Retinal pigment epithelial cell (primary cell): ENCODE results near the gene KSR2.

Source experiments
- DNase-seq: peaks from one replicate; pipeline ENCODE4 v3.0.0-alpha.2; 2010; ENCODE audit warnings: low read depth
- H3K4me3 ChIP-seq: 2 replicates; pipeline ENCODE4 v1.5.1; 2011; ENCODE audit warnings: mild to moderate bottlenecking, low read length, control low read depth, moderate library complexity
- CTCF ChIP-seq: conservative IDR thresholded peaks from 2 replicates; pipeline ENCODE4 v1.5.1; 2011; ENCODE audit warnings: low read depth, low read length, control low read depth, inconsistent platforms

The KSR2 gene

DNA sequence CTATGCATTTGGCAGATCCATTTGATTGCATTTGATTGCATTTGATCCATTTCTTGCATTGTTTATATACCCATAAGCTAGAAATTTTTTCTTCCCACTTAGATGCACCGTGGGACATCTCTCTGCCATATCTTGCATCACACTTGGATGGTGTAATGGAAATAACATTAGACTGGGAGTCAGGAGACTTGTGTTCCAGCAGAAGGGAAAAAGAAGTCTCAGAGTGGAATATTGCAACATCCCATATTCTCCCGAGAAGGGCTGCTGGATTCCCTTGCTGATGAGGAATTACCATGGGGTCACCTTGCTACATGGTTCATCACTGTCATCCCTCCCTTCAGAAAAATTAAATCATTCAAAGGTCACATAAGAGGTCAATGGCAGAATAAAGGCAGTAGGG is 78.1 kb downstream of the KSR2 start:
- H3K4me3 ChIP-seq = no peak overlapping the region
- no peak for DNase-seq
- no peak for TF ChIP-seq CTCF

DNA sequence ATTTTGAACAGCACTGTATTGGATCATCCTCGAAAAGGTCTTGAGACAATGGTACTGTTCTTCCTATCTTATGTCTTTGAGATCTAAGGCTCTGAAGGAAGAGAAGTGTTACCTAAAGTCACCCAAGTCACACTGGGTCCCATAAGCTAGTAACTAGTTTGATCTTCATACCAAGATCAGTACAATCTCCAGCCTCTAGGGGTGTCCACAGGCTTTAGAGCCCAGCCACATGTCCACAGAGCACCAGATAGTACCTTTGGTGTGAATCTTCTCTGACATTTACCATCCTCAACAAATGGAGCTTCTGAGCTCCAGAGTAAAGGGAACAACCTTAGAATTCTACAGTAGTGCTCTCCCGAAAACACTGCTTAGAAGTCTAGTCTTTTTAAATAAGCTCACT is 78.7 kb downstream of the KSR2 start:
- TF ChIP-seq CTCF = no peak
- DNase-seq = no peak
- H3K4me3 ChIP-seq = no peak overlapping the region

GRCh38 chr12:117889098-117889497 is 79.7 kb downstream of the KSR2 start:
- H3K4me3 ChIP-seq = no peak overlapping the region
- DNase-seq = no peak
- TF ChIP-seq CTCF = no peak

- no peak for DNase-seq
- no peak for TF ChIP-seq CTCF
- H3K4me3 ChIP-seq = no peak overlapping the region
Observed at GRCh38 chr12:117885211-117885610, 83.6 kb downstream of the KSR2 start.

- no peak overlapping the region for H3K4me3 ChIP-seq
- TF ChIP-seq CTCF = no peak
- no peak for DNase-seq
Observed at GRCh38 chr12:117884161-117884560, 84.6 kb downstream of the KSR2 start.

DNA sequence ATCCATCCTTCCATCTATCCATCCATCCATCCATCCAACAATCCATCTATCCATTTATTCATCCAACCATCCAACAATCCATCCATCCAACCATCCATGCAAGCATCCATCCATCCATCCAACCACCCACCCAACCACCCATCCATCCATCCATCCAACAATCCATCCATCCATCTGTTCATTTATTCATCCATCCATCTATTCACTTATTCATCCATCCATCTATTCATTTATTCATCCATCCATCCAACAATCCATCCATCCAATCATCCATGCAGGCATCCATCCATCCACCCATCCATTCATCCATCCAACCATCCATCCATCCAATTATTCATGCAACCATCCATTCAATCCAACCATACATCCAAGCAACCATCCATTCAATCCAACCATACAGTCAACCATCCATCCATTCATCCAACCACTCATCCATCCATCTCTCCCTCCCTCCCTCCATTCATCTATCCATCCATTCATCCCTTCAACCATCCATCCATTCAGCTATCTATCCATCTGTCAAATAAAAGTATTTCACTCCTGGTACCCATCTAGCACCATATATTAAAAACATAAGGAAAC is 86.1 kb downstream of the KSR2 start:
- H3K4me3 ChIP-seq = no peak overlapping the region
- TF ChIP-seq CTCF = no peak
- no peak for DNase-seq

GRCh38 chr12:117882181-117882580 is 86.6 kb downstream of the KSR2 start:
- no peak overlapping the region for H3K4me3 ChIP-seq
- TF ChIP-seq CTCF = no peak
- DNase-seq = no peak
